Measurements from ENCODE around the gene SLCO2A1. TPM values are rescaled to one million over a fixed set of nuclear protein-coding genes. Genes with fewer than 3 reads are reported as not detected.

The SLCO2A1 gene
- total RNA-seq, 1 donor from 2014 or later = 18.0 TPM

GRCh38 chr3:134059671-134060560 lies 30.2 kb upstream of the SLCO2A1 start:
- Histone ChIP-seq H3K27ac (replicated peaks) (no peak overlapping the region), H3K36me3 (no peaks in the 10 kb centered on the region), H3K27me3 (ENCODE audit: low read depth) (no peaks in the 10 kb centered on the region), H3K4me1 (peaks cover 17% of the 10 kb centered on the region), H3K4me3 (no peak overlapping the region), H3K9me3 (replicated peaks) (no peaks in the 10 kb centered on the region)
- intact Hi-C loops (cut with micrococcal nuclease) = no loop called here
- no peak for TF ChIP-seq CTCF (IDR thresholded peaks at IDR 0.05; ENCODE audit: borderline replicate concordance)
- DNase-seq = no peak

GRCh38 chr3:134059035-134059601 lies 29.4 kb upstream of the SLCO2A1 start:
- intact Hi-C loops (cut with micrococcal nuclease) = no loop called here
- H3K4me3 ChIP-seq = no peak overlapping the region
- no peak overlapping the region for H3K27ac ChIP-seq (replicated peaks)
- TF ChIP-seq CTCF (IDR thresholded peaks at IDR 0.05; ENCODE audit: borderline replicate concordance) = no peak
- peaks cover 17% of the 10 kb centered on the region for H3K4me1 ChIP-seq
- no peaks in the 10 kb centered on the region for H3K36me3 ChIP-seq
- H3K27me3 ChIP-seq (ENCODE audit: low read depth) = no peaks in the 10 kb centered on the region
- DNase-seq = no peak
- H3K9me3 ChIP-seq (replicated peaks) = no peaks in the 10 kb centered on the region

GRCh38 chr3:134057654-134058110 lies 28.0 kb upstream of the SLCO2A1 start:
- Histone ChIP-seq H3K9me3 (replicated peaks) (no peaks in the 10 kb centered on the region), H3K36me3 (no peaks in the 10 kb centered on the region), H3K27ac (replicated peaks) (no peak overlapping the region), H3K4me3 (no peak overlapping the region), H3K4me1 (peaks cover 17% of the 10 kb centered on the region), H3K27me3 (ENCODE audit: low read depth) (no peaks in the 10 kb centered on the region)
- no peak for TF ChIP-seq CTCF (IDR thresholded peaks at IDR 0.05; ENCODE audit: borderline replicate concordance)
- DNase-seq = no peak
- intact Hi-C loops (cut with micrococcal nuclease) = no loop called here

GRCh38 chr3:134057006-134057653 lies 27.4 kb upstream of the SLCO2A1 start:
- Histone ChIP-seq H3K4me1 (peaks cover 17% of the 10 kb centered on the region), H3K27me3 (ENCODE audit: low read depth) (no peaks in the 10 kb centered on the region), H3K9me3 (replicated peaks) (no peaks in the 10 kb centered on the region), H3K27ac (replicated peaks) (no peak overlapping the region), H3K36me3 (no peaks in the 10 kb centered on the region), H3K4me3 (no peak overlapping the region)
- no peak for DNase-seq
- TF ChIP-seq CTCF (IDR thresholded peaks at IDR 0.05; ENCODE audit: borderline replicate concordance) = no peak
- intact Hi-C loops (cut with micrococcal nuclease) = no loop called here

- TF ChIP-seq CTCF (IDR thresholded peaks at IDR 0.05; ENCODE audit: borderline replicate concordance) = no peak
- H3K4me3 ChIP-seq = no peak overlapping the region
- H3K27ac ChIP-seq (replicated peaks) = no peak overlapping the region
- peaks cover 17% of the 10 kb centered on the region for H3K4me1 ChIP-seq
- no peaks in the 10 kb centered on the region for H3K27me3 ChIP-seq (ENCODE audit: low read depth)
- no peaks in the 10 kb centered on the region for H3K36me3 ChIP-seq
- H3K9me3 ChIP-seq (replicated peaks) = no peaks in the 10 kb centered on the region
- DNase-seq = no peak
- intact Hi-C loops (cut with micrococcal nuclease) = no loop called here
Measured at GRCh38 chr3:134056464-134056891, 26.8 kb upstream of the SLCO2A1 start.

All from left ventricle myocardium inferior (tissue), 1 donor.